ENCODE data around the gene ZNF831. TPM values are rescaled to one million over a fixed set of nuclear protein-coding genes. Genes with fewer than 3 reads are reported as not detected.

The ZNF831 gene
- total RNA-seq, 2 experiments from 2014 or later: 7.6 to 9.4 TPM

DNA sequence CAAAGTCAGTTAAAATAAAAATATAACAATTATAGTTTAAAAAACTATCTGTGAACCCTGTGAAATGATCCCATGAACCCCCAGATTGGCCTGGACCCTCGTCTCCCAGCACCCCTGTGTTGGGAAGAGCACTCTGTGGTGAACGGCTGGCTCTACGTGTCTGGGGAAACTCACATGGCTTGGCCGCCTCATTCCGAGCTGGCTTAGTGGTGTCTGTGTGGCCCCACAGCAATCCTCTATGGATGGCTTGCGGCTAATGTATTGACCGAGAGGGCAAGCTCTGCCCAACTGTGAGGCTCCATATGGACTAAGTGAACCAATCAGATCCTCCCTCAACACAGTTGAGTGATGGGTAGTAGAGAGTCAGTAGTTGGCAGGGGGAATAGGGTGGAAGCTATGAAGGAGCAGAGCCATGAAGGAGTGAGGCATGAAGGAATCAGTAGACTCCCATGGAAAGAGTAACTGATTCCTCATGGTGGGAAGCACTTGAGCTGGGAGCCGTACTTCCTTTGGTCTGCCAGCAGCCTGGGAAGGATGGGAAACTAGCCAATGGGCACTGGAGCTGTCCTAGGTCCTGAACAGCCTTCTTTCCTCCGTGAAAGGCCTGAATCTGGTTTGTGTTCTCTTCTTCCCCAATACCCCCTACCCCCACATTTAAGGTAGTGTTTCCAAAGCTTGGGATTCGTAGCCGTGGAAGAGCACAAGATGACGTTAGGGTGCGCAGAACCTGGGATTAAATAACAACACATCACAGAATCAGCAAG, 21.6 kb upstream of the ZNF831 start:
- Mint-ChIP-seq H3K27ac (no peak overlapping the region), H3K9me3 (no peaks in the 10 kb centered on the region), H3K27me3 (no peaks in the 10 kb centered on the region), H3K4me1 (ENCODE audit: low read depth) (peaks cover 34% of the 10 kb centered on the region), H3K4me3 (no peak overlapping the region), H3K36me3 (peaks cover 3% of the 10 kb centered on the region)
- ChIA-PET CTCF (interaction anchor here (0.7 to 2.1 kb wide), 4 partner anchors 19 to 65 kb away, joined by 4 to 14 read pairs (median 8); no protein-coding TSS in a partner anchor), POLR2A (interaction anchor here (0.9 kb wide), 1 partner anchor 17 kb away, joined by 3 read pairs; no protein-coding TSS in a partner anchor)
- DNase-seq: no peak
- intact Hi-C loops (cut with micrococcal nuclease): no loop called here

DNA sequence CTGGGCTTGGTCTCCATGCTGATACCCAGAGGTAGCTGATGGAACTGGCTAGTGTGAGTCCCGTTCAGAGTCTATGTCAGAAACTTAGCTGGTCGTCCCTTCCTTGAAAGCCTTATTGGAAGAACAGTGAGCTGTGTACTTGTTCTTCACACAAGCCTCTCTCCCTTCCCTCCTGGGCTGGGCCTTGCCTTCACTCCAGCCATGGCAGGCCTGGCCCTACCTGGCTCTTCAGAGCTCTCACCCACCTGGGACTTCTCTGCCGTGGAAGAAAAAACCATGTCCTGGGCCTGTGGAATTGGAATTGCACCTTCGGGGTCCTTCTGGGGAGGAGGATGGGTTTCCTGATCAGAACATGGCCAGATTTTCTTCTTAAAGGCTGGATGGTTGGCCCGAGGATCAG, 20.3 kb upstream of the ZNF831 start:
- Mint-ChIP-seq H3K27me3 (no peaks in the 10 kb centered on the region), H3K27ac (peak overlapping the region; percentile 33), H3K9me3 (peaks cover 2% of the 10 kb centered on the region), H3K4me1 (ENCODE audit: low read depth) (peaks cover 47% of the 10 kb centered on the region), H3K36me3 (peaks cover 11% of the 10 kb centered on the region), H3K4me3 (no peak overlapping the region)
- ChIA-PET CTCF (interaction anchor here (0.7 to 2.1 kb wide), 6 partner anchors 11 to 273 kb away, joined by 3 to 14 read pairs (median 3); no protein-coding TSS in a partner anchor), POLR2A (interaction anchor here (2.0 kb wide), 1 partner anchor 20 kb away, joined by 6 read pairs; no protein-coding TSS in a partner anchor)
- no peak for DNase-seq
- intact Hi-C loops (cut with micrococcal nuclease): no loop called here

DNA sequence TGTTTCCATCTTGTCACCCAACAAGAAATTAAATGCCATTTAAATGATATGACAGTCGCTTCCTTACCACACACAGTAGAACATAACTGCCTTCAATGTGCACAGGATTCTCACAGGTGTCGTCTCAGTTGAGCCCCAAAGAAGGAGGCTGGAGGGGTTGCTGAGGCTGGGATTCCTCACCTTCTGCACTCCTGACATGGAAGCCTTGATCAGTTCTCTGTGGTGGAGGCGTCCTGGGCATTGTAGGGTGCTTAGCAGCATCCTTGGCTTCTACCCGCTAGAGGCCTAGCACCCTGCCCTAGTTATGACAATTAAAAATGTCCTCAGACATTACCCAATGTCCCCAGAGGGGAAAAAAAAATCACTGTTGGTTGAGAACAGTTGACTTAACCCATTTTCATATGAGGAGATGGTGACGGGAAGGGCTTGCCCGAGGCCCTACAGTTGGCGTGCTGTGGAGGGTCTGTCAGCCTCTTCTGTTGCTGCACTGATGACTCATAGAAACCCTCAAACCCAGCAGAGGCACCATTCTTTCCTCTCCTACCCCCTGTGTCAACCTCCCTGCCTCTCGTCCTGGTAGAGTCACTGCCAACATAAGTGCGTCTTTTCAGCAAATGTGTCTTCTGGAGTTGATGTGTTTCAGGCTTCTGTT, 19.3 kb upstream of the ZNF831 start:
- peaks cover 16% of the 10 kb centered on the region for H3K36me3 Mint-ChIP-seq
- no peaks in the 10 kb centered on the region for H3K27me3 Mint-ChIP-seq
- peaks cover 2% of the 10 kb centered on the region for H3K9me3 Mint-ChIP-seq
- peak overlapping the region; percentile 97 for H3K27ac Mint-ChIP-seq
- DNase-seq: peak; percentile 67
- intact Hi-C loops (cut with micrococcal nuclease): no loop called here
- peak overlapping the region; percentile 13 for H3K4me3 Mint-ChIP-seq
- H3K4me1 Mint-ChIP-seq (ENCODE audit: low read depth): peaks cover 55% of the 10 kb centered on the region
- ChIA-PET POLR2A (interaction anchor here (2.0 kb wide), 1 partner anchor 21 kb away, joined by 6 read pairs; no protein-coding TSS in a partner anchor), CTCF (interaction anchor here (0.7 to 2.1 kb wide), 5 partner anchors 10 to 64 kb away, joined by 3 to 14 read pairs (median 3); no protein-coding TSS in a partner anchor)

- CTCF ChIA-PET: interaction anchor here (3.0 to 4.4 kb wide), 2 partner anchors 20 to 63 kb away, joined by 17 to 27 read pairs; partner anchors contain the start of gene ZNF831
- Mint-ChIP-seq H3K27ac (peak overlapping the region; percentile 97), H3K36me3 (peaks cover 16% of the 10 kb centered on the region), H3K27me3 (no peaks in the 10 kb centered on the region), H3K4me1 (ENCODE audit: low read depth) (peaks cover 60% of the 10 kb centered on the region), H3K9me3 (peaks cover 2% of the 10 kb centered on the region), H3K4me3 (peak overlapping the region; percentile 13)
- intact Hi-C loops (cut with micrococcal nuclease): loop anchor here (5.0 kb wide), 1 partner anchor 43 kb away; no protein-coding TSS in a partner anchor
- POLR2A ChIA-PET: interaction anchor here (1.5 kb wide), 1 partner anchor 21 kb away, joined by 8 read pairs; no protein-coding TSS in a partner anchor
- no peak for DNase-seq
These were observed 18.8 kb upstream of the ZNF831 start for GRCh38 chr20:59144831-59145196.

DNA sequence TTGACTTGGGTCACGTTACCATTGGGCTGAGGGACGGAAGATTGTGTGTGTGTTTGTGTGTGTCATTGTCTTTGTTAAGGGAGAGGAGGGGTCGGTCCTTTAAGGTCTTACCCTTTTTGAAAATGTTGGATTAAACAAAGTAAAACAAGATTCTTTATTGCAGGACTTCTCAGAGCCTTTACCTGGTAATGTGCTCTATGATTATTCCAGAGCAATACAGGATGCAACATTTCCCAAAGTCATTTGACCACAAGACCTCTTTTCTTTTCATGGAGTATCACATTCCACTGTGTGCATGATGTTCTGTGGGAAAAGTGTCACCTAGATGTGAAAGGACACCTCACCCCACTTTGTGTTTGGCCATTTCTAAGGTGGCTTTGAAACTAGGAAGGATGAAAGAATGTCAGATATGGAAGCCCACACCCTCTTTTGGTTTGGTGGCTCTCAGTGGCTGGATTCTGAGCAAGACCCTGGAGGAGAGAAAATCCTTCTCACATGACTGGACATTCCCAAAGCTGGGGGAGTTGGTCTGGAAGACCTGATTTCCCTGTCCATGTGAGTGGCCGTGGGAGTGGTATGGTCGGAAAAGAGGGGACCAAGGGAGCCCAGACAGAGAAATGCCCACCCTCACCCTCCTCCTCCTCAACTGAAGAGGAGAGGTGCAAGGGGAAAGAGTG, 18.2 kb upstream of the ZNF831 start:
- H3K36me3 Mint-ChIP-seq: peaks cover 16% of the 10 kb centered on the region
- H3K27ac Mint-ChIP-seq: peak overlapping the region; percentile 97
- intact Hi-C loops (cut with micrococcal nuclease): loop anchor here (5.0 kb wide), 1 partner anchor 43 kb away; no protein-coding TSS in a partner anchor
- H3K27me3 Mint-ChIP-seq: no peaks in the 10 kb centered on the region
- H3K4me3 Mint-ChIP-seq: peak overlapping the region; percentile 97
- CTCF ChIA-PET: interaction anchor here (0.7 to 4.4 kb wide), 7 partner anchors 14 to 108 kb away, joined by 3 to 27 read pairs (median 4); partner anchors contain the start of gene ZNF831
- no peak for DNase-seq
- H3K9me3 Mint-ChIP-seq: peaks cover 2% of the 10 kb centered on the region
- H3K4me1 Mint-ChIP-seq (ENCODE audit: low read depth): peaks cover 60% of the 10 kb centered on the region
- POLR2A ChIA-PET: interaction anchor here (1.5 to 8.7 kb wide), 2 partner anchors 19 to 22 kb away, joined by 8 to 97 read pairs; partner anchors contain the start of gene ZNF831

- no peaks in the 10 kb centered on the region for H3K27me3 Mint-ChIP-seq
- peaks cover 2% of the 10 kb centered on the region for H3K9me3 Mint-ChIP-seq
- POLR2A ChIA-PET: interaction anchor here (1.4 to 8.7 kb wide), 7 partner anchors 12 to 114 kb away, joined by 4 to 97 read pairs (median 7); partner anchors contain the start of genes ATP5F1E and ZNF831
- H3K36me3 Mint-ChIP-seq: peaks cover 16% of the 10 kb centered on the region
- H3K4me1 Mint-ChIP-seq (ENCODE audit: low read depth): peaks cover 65% of the 10 kb centered on the region
- intact Hi-C loops (cut with micrococcal nuclease): loop anchor here (1.0 to 5.0 kb wide), 3 partner anchors 20 to 254 kb away; no protein-coding TSS in a partner anchor
- peak overlapping the region; percentile 97 for H3K27ac Mint-ChIP-seq
- peak overlapping the region; percentile 97 for H3K4me3 Mint-ChIP-seq
- CTCF ChIA-PET: interaction anchor here (0.7 to 4.4 kb wide), 10 partner anchors 13 to 107 kb away, joined by 3 to 27 read pairs (median 6); partner anchors contain the start of gene ZNF831
- DNase-seq: peak; percentile 86
These were observed 17.5 kb upstream of the ZNF831 start for GRCh38 chr20:59145924-59146779.

- POLR2A ChIA-PET: interaction anchor here (0.6 to 8.7 kb wide), 8 partner anchors 11 to 115 kb away, joined by 3 to 97 read pairs (median 7); partner anchors contain the start of genes ATP5F1E and ZNF831
- Mint-ChIP-seq H3K9me3 (peaks cover 2% of the 10 kb centered on the region), H3K27ac (peak overlapping the region; percentile 97), H3K27me3 (no peaks in the 10 kb centered on the region), H3K4me1 (ENCODE audit: low read depth) (peaks cover 73% of the 10 kb centered on the region), H3K36me3 (peaks cover 17% of the 10 kb centered on the region), H3K4me3 (peak overlapping the region; percentile 97)
- DNase-seq: no peak
- intact Hi-C loops (cut with micrococcal nuclease): loop anchor here (1.0 to 5.0 kb wide), 4 partner anchors 19 to 255 kb away; no protein-coding TSS in a partner anchor
- CTCF ChIA-PET: interaction anchor here (1.0 to 4.4 kb wide), 8 partner anchors 12 to 60 kb away, joined by 3 to 27 read pairs (median 10); partner anchors contain the start of gene ZNF831
These were observed 16.6 kb upstream of the ZNF831 start for GRCh38 chr20:59146780-59147565.

DNA sequence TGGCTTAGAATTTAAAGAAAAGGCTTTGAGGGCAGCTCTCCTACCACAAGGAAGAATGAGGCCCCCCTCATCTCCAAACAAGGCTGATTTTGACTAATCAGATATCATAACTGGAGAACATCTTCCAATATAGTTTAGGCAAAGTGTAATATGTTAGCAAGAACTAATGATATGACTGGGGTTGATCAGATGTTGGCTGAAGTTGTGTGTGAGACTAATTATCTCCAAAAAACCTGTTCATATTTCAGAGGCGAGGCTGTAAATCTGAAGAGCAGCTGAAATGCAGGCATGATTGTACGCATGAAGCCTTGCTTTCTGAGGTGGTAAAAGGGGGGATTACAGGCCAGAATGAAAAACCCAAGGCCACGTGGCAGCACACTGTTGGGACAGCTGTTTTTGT, 16.0 kb upstream of the ZNF831 start:
- Mint-ChIP-seq H3K27ac (peak overlapping the region; percentile 97), H3K36me3 (peaks cover 20% of the 10 kb centered on the region), H3K9me3 (peaks cover 2% of the 10 kb centered on the region), H3K4me1 (ENCODE audit: low read depth) (peaks cover 80% of the 10 kb centered on the region), H3K4me3 (peak overlapping the region; percentile 97), H3K27me3 (no peaks in the 10 kb centered on the region)
- intact Hi-C loops (cut with micrococcal nuclease): loop anchor here (1.0 to 5.0 kb wide), 2 partner anchors 24 to 45 kb away; no protein-coding TSS in a partner anchor
- DNase-seq: no peak
- CTCF ChIA-PET: interaction anchor here (1.0 to 4.4 kb wide), 6 partner anchors 11 to 60 kb away, joined by 3 to 27 read pairs (median 10); partner anchors contain the start of gene ZNF831
- POLR2A ChIA-PET: interaction anchor here (0.6 to 8.7 kb wide), 8 partner anchors 10 to 116 kb away, joined by 3 to 97 read pairs (median 7); partner anchors contain the start of genes ATP5F1E and ZNF831

GRCh38 chr20:59148701-59149493, 14.7 kb upstream of the ZNF831 start:
- intact Hi-C loops (cut with micrococcal nuclease): loop anchor here (5.0 kb wide), 1 partner anchor 47 kb away; no protein-coding TSS in a partner anchor
- H3K4me3 Mint-ChIP-seq: peak overlapping the region; percentile 42
- H3K36me3 Mint-ChIP-seq: peaks cover 25% of the 10 kb centered on the region
- peaks cover 90% of the 10 kb centered on the region for H3K4me1 Mint-ChIP-seq (ENCODE audit: low read depth)
- H3K9me3 Mint-ChIP-seq: peaks cover 2% of the 10 kb centered on the region
- peak; percentile 48 for DNase-seq
- peak overlapping the region; percentile 92 for H3K27ac Mint-ChIP-seq
- H3K27me3 Mint-ChIP-seq: no peaks in the 10 kb centered on the region
- ChIA-PET CTCF (interaction anchor here (2.4 to 4.4 kb wide), 2 partner anchors 16 to 61 kb away, joined by 9 to 27 read pairs; partner anchors contain the start of gene ZNF831), POLR2A (interaction anchor here (0.6 to 8.7 kb wide), 6 partner anchors 9 to 117 kb away, joined by 3 to 97 read pairs (median 5); partner anchors contain the start of genes ATP5F1E and ZNF831)

Measured in activated CD4-positive, alpha-beta memory T cell treated with anti-CD3 and anti-CD28 coated beads for 36 hours (primary cell).